ENCODE results near the gene SETD1B. TPM values are rescaled to one million over a fixed set of nuclear protein-coding genes. Genes with fewer than 3 reads are reported as not detected.

The SETD1B gene
- total RNA-seq, 1 experiment from 2014 or later: 40.4 TPM

DNA sequence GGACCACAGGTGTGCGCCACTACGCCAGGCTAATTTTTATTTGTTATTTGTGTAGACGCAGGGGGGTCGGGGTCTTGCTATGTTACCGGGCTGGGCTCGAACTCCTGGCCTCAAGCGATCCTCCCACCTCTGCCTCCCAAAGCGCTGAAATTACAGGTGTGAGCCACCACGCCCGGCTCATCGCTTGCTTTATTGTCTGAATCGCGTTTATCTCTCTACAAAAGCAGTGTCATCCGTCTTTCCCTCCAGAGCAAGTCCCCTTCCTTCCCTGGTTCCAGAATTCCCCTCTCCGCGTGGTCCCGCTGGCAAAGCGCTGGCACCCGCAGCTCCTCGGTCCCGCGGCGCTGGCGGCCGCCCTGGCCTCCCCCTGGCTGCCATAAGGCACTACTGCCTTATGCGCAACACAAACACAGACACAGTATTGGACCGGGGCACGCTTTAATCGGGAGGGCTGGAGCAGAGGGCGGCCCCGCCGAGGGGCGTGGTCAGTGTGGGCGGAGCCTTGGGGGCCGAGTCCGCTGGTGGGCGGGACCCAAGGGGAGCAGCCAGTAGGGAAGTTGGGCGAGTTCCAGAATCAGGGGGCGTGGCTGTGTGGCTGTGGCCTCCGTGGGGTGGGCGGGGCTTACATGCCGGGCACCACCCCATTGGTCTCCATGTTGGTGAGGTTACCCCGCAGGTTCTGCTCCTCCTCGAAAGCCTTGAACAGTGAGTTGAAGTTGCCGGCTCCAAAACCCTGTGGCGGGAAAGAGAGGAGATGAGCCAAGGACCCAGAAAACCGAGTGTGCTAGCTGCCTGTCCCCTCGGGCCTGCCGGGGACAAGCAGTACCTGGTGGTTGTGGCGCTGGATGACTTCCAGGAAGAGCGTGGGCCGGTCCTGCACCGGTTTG is 35.5 kb downstream of the SETD1B start:
- Histone ChIP-seq H2BK120ac (ENCODE audit: low read depth, low read length, poor library complexity, severe bottlenecking) (no peak overlapping the region), H4K91ac (ENCODE audit: insufficient read length, low read depth, low read length) (no peak overlapping the region), H3K23ac (ENCODE audit: insufficient read length, low read depth, low read length) (no peak overlapping the region), H3K14ac (ENCODE audit: insufficient read depth, low read length) (peak overlapping the region; percentile 86; the same call in 1 of the 2 replicates), H2BK12ac (ENCODE audit: insufficient read length, low read depth, low read length) (no peak overlapping the region), H2BK5ac (ENCODE audit: insufficient read length, low read length) (no peak overlapping the region), H3K27me3 (ENCODE audit: insufficient read depth, low read length) (no peaks in the 10 kb centered on the region), H2AFZ (ENCODE audit: low read length) (no peak overlapping the region), H3K4ac (ENCODE audit: low read depth, low read length) (no peak overlapping the region), H3K79me2 (ENCODE audit: insufficient read depth, low read length) (no peaks in the 10 kb centered on the region), H3K56ac (ENCODE audit: insufficient read length, low read depth, low read length) (no peak overlapping the region), H3K18ac (ENCODE audit: insufficient read length, low read depth, low read length) (no peak overlapping the region), H3K4me1 (ENCODE audit: insufficient read depth, low read length) (no peaks in the 10 kb centered on the region), H3K9me3 (ENCODE audit: control insufficient read depth, low read depth, low read length) (no peaks in the 10 kb centered on the region), H4K8ac (replicated peaks; ENCODE audit: insufficient read length, low read depth, low read length) (no peak overlapping the region), H3T11ph (ENCODE audit: low read length) (no peak overlapping the region), H3K4me2 (ENCODE audit: insufficient read depth, insufficient read length, low read length) (peak overlapping the region; percentile 71), H3K23me2 (ENCODE audit: insufficient read length, low read depth, low read length, poor library complexity, severe bottlenecking) (no peaks in the 10 kb centered on the region), H4K20me1 (ENCODE audit: control insufficient read depth, insufficient read depth, insufficient read length) (peaks cover 3% of the 10 kb centered on the region), H3K79me1 (ENCODE audit: insufficient read depth, low read depth, low read length, poor library complexity, severe bottlenecking) (no peaks in the 10 kb centered on the region), H2AK5ac (ENCODE audit: insufficient read length, low read length) (no peak overlapping the region), H2BK15ac (ENCODE audit: low read depth, low read length) (no peak overlapping the region), H3K27ac (ENCODE audit: insufficient read length, low read depth, low read length) (no peak overlapping the region), H2BK20ac (ENCODE audit: low read depth, low read length, poor library complexity, severe bottlenecking) (no peak overlapping the region), H3K9ac (ENCODE audit: extremely low read depth, insufficient read length, low read length) (peak overlapping the region; percentile 71), H4K5ac (ENCODE audit: insufficient read length, low read depth, low read length) (no peak overlapping the region)
- Mint-ChIP-seq H3K27ac (peak overlapping the region; percentile 88 to 99 (median 99); a peak in 4 of 7 replicates), H3K36me3 (ENCODE audit: insufficient read depth in 1 of 3, low read depth in 3 of 3) (no peaks in the 10 kb centered on the region), H3K27me3 (ENCODE audit: low read depth) (peaks cover 15% of the 10 kb centered on the region), H3K9me3 (no peaks in the 10 kb centered on the region; a peak in 2 of 5 replicates), H3K4me1 (peaks cover 13 to 21% of the 10 kb centered on the region in 2 experiments), H3K4me3 (peak overlapping the region; percentile 92 to 98)
- TF ChIP-seq, protein P1, sequence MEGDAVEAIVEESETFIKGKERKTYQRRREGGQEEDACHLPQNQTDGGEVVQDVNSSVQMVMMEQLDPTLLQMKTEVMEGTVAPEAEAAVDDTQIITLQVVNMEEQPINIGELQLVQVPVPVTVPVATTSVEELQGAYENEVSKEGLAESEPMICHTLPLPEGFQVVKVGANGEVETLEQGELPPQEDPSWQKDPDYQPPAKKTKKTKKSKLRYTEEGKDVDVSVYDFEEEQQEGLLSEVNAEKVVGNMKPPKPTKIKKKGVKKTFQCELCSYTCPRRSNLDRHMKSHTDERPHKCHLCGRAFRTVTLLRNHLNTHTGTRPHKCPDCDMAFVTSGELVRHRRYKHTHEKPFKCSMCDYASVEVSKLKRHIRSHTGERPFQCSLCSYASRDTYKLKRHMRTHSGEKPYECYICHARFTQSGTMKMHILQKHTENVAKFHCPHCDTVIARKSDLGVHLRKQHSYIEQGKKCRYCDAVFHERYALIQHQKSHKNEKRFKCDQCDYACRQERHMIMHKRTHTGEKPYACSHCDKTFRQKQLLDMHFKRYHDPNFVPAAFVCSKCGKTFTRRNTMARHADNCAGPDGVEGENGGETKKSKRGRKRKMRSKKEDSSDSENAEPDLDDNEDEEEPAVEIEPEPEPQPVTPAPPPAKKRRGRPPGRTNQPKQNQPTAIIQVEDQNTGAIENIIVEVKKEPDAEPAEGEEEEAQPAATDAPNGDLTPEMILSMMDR (conservative IDR thresholded peaks at IDR 0.05): peak; percentile 61
- peak; percentile 100 for DNase-seq
- WGBS (ENCODE audit: extremely low coverage, insufficient read length, low lambda C conversion rate): no CpG with 5 or more reads among the region's 53 CpGs

Data from H9 (cell line).